Body of pancreas (tissue), 4 donors: ENCODE measurements around the gene MOCS1.

Experiments
- CTCF ChIP-seq, 7 experiments: fragments of 450-650 bp in 4 of 7; fragments of 200-600 bp in 3 of 7; sonication (generic) in 3 of 7; IDR thresholded peaks; one replicate each; pipeline ENCODE4 v1.5.1; 2016 to 2019; ENCODE audit warnings: antibody characterized with exemption in 7 of 7
- POLR2A ChIP-seq, 3 donors: fragments of 450-650 bp; IDR thresholded peaks; one replicate each; pipeline ENCODE4 v1.6.1; 2016; ENCODE audit warnings: antibody characterized with exemption in 3 of 3, mild to moderate bottlenecking in 2 of 3

- TF ChIP-seq POLR2A (IDR thresholded peaks at IDR 0.05) (no peak), CTCF (IDR thresholded peaks at IDR 0.05) (no peak)
Measured at GRCh38 chr6:39881851-39882530, 52.3 kb downstream of the MOCS1 start.
